ENCODE results near the gene WNT3.

The WNT3 gene

DNA sequence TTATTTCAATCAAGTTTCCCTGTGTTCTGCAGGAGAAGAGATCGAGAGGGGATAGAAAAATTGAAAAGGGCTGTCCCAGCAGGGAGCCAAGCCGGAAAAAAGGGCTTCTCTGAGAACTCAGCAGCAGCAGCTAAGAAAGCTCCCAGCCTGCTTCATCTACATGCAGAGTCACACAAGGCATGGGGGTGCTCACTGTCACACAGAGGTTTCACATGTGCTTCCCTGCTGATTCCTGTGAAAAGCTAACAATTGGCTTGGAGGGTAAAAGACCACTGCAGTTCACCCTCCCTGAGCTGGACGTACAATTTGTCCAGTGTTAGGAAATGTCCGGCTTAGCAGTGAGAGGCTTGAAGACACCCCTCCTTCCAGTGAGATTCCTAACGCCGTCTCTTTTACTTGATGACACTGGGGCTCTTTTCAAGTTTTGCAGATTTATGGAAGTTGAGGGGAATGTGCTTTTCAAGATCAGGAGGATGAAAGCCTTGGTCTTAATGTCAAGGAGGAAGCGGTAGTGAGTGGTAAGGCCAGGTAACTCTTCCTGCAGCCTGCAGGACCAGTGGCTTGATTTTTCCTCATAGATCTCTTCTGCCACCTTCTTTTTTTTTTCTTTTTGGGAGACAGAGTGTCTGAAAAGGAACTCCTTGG, 85.6 kb downstream of the WNT3 start:
- TF ChIP-seq, protein P1, sequence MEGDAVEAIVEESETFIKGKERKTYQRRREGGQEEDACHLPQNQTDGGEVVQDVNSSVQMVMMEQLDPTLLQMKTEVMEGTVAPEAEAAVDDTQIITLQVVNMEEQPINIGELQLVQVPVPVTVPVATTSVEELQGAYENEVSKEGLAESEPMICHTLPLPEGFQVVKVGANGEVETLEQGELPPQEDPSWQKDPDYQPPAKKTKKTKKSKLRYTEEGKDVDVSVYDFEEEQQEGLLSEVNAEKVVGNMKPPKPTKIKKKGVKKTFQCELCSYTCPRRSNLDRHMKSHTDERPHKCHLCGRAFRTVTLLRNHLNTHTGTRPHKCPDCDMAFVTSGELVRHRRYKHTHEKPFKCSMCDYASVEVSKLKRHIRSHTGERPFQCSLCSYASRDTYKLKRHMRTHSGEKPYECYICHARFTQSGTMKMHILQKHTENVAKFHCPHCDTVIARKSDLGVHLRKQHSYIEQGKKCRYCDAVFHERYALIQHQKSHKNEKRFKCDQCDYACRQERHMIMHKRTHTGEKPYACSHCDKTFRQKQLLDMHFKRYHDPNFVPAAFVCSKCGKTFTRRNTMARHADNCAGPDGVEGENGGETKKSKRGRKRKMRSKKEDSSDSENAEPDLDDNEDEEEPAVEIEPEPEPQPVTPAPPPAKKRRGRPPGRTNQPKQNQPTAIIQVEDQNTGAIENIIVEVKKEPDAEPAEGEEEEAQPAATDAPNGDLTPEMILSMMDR (conservative IDR thresholded peaks at IDR 0.05), result no peak
- no peak overlapping the region for H3K27ac ChIP-seq

DNA sequence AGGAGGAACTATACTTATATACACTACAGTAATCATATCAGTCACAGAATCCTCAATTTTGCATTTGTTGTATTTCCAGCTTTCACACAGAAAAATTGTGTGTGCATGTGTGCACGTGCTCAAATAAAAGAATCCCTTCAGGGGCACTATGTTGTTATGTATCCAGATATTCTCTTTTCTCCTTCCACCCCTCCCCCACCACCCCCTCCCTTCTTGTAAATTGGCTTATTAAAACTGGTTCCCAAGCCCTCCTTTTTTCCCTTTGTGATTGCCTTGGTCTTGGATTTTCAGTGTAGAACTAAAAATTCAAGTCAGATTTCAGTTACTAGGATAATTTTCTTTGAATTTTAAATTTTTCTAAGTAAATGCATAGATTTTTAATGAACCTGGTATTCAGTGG, 86.3 kb downstream of the WNT3 start:
- no peak overlapping the region for H3K27ac ChIP-seq

DNA sequence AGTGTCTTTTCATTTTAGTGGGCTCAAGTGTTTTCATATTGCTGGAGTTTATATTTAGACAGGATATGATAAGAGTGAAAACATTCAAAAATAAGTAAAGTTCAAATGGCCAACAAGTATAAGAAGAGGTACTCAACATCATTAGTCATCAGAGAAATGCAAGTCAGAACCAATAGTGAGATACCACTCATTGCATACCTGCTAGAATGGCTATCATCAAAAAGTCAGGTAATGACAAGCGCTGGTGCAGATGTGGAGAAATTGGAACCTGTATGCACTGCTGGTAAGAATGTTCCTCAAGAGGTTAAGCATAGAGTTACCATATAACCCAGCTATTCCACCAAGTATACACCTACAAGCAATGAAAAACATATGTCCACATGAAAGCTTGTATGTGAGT, 87.8 kb downstream of the WNT3 start:
- no peak overlapping the region for H3K27ac ChIP-seq
- TF ChIP-seq, protein P1 (conservative IDR thresholded peaks at IDR 0.05), result no peak

More for the DNA sequence above, 86.3 kb downstream of the WNT3 start:
- TF ChIP-seq, protein P1 (conservative IDR thresholded peaks at IDR 0.05), result no peak

DNA sequence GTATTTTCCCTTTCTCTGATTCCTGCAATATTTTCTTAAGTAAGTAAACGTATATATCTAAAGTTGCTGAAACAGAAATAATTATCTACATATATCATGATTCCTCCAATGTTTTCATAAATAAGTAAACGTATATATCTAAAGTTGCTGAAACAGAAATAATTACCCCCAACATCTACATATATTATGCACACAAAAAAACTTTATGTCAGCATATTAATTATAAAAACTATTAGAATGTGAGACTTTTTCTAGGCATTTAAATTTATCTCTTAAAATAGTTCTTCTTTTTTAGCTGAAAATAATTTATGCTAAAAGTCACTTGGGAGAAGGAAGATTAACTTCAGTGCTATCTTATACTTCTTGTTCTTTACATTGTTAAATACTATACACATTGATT, 88.5 kb downstream of the WNT3 start:
- no peak overlapping the region for H3K27ac ChIP-seq
- TF ChIP-seq, protein P1 (conservative IDR thresholded peaks at IDR 0.05), result no peak

DNA sequence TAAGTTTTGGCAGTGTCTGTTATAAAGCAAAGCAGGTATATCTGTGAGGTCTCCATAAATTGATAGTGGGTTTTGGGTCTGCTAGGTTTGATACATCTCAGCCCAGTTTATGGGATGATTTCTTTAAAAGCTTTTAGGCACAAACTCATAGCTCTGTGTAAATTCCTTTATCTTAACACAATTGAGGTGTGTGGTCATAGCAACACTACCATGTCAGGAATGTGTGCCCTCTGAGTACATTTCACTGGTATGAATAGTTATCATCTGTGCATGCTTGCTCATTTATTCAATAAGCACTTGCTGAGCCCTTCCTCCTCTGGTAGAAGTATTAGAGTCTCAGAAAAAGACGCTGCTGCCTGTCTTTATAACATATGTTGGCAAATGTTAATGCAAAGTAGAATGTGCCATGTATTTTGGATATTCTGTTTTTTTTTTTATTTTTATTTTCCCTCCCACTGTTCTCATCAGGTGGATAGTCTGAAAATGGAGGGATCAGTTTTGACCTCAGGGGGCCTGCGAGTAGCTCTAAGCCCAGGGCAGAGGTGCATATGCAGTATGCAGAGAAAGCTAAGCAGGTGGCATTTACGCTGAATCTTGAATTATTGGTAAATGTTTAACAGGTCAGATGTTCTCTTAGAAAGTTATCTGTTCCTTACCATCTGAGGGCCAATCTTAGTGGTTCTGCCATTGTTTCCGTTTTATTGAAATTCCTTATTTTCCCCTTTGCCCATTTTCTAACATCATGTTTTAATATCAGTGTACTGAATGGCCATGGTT, 90.7 kb downstream of the WNT3 start:
- TF ChIP-seq, protein P1 (conservative IDR thresholded peaks at IDR 0.05), result no peak
- no peak overlapping the region for H3K27ac ChIP-seq

DNA sequence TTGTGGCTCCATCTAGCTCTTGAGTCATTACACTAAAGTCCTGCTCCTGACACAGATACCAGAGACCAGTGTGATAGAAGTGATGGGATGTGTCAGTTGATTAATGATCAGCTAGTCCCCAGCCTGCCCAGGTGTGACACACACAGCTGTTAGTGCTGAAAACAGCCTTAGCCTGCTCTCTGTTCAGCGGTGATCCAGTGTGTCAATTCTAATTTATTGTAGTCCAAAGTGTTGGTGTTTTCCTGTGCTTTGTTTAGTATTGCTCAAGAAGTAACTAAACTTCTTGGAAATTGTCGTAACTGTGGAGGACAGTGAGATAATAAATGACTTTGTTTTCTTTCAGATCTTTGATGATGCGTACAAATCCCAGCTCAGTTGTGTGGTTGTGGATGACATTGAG, 92.3 kb downstream of the WNT3 start:
- H3K27ac ChIP-seq, result no peak overlapping the region

DNA sequence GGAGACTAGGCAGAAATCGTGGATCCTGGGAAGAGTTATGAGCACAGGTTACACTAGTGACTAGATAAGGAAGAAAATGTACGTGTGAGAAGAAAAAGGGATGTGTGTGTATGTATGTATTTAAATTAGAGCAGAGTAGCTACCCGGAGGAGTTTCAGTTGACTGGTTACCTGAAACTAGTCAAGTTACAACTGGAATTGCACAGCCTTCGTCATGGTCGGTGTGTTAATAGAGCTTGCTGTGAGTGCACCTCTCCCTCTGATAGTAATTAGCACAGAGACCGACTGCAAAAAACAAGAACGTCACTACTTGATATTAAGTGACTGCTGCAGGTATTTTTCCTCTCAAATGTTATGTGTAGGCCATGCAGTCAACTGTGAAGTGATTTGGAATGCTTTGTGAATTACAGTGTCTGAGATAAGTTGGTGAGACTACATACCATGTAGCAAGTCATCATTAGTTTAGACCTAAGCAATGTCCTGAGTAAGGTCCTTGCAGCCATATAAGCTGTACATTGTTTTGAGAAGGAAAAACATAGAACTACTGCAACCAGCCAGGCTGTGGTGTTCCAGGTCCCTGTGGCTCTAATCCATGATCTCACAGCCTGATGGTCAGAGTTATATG, 95.7 kb downstream of the WNT3 start:
- TF ChIP-seq, protein P1 (conservative IDR thresholded peaks at IDR 0.05), result no peak
- no peak overlapping the region for H3K27ac ChIP-seq

More for the DNA sequence above, 92.3 kb downstream of the WNT3 start:
- TF ChIP-seq, protein P1 (conservative IDR thresholded peaks at IDR 0.05), result no peak
